ENCODE measurements around the gene BCL11B. TPM values are rescaled to one million over a fixed set of nuclear protein-coding genes. Genes with fewer than 3 reads are reported as not detected.

BCL11B gene
- total RNA-seq, 1 donor from 2014 or later: 1.3 TPM

DNA sequence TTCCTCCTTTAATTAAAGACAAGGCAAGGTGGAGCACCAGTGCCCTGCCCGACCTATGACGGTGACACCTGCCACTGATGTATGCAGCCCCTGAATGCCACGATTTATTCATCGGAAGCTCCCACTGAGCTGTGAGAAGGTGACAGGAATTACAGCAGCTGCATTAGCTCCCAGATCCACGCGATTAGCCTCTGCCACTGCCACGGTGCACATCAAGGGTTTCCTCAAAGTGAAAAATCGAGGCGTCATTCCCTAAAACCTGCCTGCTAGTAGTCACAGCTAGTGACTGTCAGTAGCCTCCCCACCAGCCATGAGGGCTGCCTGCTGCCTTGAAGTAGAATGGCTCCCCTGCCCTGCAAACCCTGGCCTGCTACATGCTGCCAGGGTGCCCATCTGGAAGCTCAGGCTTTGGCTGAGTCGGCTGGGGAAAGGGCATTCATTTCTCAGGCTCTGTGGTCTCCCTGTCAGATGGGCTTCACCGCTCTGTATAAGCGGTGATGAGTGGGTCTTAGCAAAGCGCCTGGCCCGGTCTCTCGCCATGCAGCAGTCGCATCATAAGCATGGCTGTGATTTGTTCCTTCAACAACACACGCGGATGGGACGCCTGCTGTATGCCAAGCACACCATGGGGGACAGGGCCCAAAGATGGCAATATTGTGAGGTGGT, 8.2 kb upstream of the BCL11B start:
- H3K36me3 ChIP-seq: no peaks in the 10 kb centered on the region
- no peaks in the 10 kb centered on the region for H3K9me3 Mint-ChIP-seq
- H3K4me1 Mint-ChIP-seq: peaks cover 14% of the 10 kb centered on the region
- H3K27ac Mint-ChIP-seq: no peak overlapping the region
- H3K79me2 ChIP-seq (ENCODE audit: low read depth): no peaks in the 10 kb centered on the region
- H3K4me3 ChIP-seq: no peak overlapping the region
- DNase-seq (ENCODE audit: low spot score): no peak
- H3K9ac ChIP-seq: no peak overlapping the region
- H3K4me2 ChIP-seq: no peak overlapping the region
- H3K36me3 Mint-ChIP-seq: no peaks in the 10 kb centered on the region
- H3K4me3 Mint-ChIP-seq: no peak overlapping the region
- no peak for TF ChIP-seq EZH2phosphoT487 (IDR thresholded peaks at IDR 0.05)
- no peak for TF ChIP-seq EZH2 (IDR thresholded peaks at IDR 0.05)
- TF ChIP-seq, protein P1, sequence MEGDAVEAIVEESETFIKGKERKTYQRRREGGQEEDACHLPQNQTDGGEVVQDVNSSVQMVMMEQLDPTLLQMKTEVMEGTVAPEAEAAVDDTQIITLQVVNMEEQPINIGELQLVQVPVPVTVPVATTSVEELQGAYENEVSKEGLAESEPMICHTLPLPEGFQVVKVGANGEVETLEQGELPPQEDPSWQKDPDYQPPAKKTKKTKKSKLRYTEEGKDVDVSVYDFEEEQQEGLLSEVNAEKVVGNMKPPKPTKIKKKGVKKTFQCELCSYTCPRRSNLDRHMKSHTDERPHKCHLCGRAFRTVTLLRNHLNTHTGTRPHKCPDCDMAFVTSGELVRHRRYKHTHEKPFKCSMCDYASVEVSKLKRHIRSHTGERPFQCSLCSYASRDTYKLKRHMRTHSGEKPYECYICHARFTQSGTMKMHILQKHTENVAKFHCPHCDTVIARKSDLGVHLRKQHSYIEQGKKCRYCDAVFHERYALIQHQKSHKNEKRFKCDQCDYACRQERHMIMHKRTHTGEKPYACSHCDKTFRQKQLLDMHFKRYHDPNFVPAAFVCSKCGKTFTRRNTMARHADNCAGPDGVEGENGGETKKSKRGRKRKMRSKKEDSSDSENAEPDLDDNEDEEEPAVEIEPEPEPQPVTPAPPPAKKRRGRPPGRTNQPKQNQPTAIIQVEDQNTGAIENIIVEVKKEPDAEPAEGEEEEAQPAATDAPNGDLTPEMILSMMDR (IDR thresholded peaks at IDR 0.05): no peak
- H3K27ac ChIP-seq: no peak overlapping the region
- H3K27me3 ChIP-seq: peaks cover 30% of the 10 kb centered on the region
- no peaks in the 10 kb centered on the region for H3K4me1 ChIP-seq
- H3K9me3 ChIP-seq (ENCODE audit: low read depth): no peaks in the 10 kb centered on the region
- no peaks in the 10 kb centered on the region for H3F3A ChIP-seq (ENCODE audit: low read depth)
- peaks cover 3% of the 10 kb centered on the region for H4K20me1 ChIP-seq (ENCODE audit: low read depth)
- no peak overlapping the region for H2AFZ ChIP-seq (replicated peaks)
- peaks cover 36% of the 10 kb centered on the region for H3K27me3 Mint-ChIP-seq (ENCODE audit: insufficient read depth, low read depth)

DNA sequence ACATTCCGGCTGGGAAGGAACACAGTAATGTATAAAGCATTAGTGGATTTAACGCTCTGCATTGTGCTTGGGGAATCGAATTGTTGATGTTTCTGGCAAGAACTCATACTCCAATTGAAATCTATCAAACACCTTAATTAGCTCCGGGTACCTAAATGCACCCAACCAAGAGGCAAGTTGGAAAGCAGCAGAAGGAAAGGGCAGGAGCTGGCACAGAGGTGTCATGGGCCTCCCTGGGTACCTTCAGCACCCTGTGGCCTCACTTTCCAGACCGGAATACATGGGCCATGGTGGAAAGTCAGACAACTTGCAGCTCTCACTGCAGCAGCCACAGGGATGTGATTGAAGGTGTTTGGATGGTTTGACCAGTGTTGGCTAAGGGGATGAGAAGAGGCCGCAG, 6.8 kb upstream of the BCL11B start:
- peaks cover 41% of the 10 kb centered on the region for H3K27me3 Mint-ChIP-seq (ENCODE audit: insufficient read depth, low read depth)

DNA sequence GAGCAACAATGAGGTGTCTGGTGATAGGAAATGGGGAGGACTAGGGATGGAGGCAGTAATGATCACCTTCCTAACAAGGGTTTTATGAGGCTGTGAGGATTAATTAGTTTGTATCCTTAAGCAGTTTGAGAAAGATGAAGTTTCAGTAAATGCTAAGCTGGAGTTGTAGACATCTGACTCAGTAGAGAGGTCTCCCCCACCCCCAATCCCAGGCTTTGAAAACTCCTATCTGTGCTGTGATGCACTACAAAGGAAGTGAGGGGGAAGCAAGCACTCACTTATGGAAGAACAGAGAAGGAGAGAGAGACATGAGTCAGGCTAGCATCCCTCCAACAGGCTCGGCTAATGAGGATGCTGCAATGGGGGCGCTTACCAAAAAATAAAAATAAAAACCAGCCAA, 5.5 kb upstream of the BCL11B start:
- no peak overlapping the region for H3K4me3 ChIP-seq
- no peak overlapping the region for H3K9ac ChIP-seq
- peaks cover 11% of the 10 kb centered on the region for H3F3A ChIP-seq (ENCODE audit: low read depth)
- no peak overlapping the region for H3K27ac ChIP-seq
- no peak for DNase-seq (ENCODE audit: low spot score)
- Mint-ChIP-seq H3K9me3 (no peaks in the 10 kb centered on the region), H3K27me3 (ENCODE audit: insufficient read depth, low read depth) (peaks cover 43% of the 10 kb centered on the region), H3K4me1 (peaks cover 27% of the 10 kb centered on the region), H3K4me3 (no peak overlapping the region), H3K36me3 (no peaks in the 10 kb centered on the region), H3K27ac (no peak overlapping the region)
- H3K9me3 ChIP-seq (ENCODE audit: low read depth): no peaks in the 10 kb centered on the region
- TF ChIP-seq, protein P1 (IDR thresholded peaks at IDR 0.05): no peak
- TF ChIP-seq EZH2 (IDR thresholded peaks at IDR 0.05): no peak
- H3K4me1 ChIP-seq: peaks cover 11% of the 10 kb centered on the region
- H3K27me3 ChIP-seq: peaks cover 53% of the 10 kb centered on the region
- H3K4me2 ChIP-seq: no peak overlapping the region
- H4K20me1 ChIP-seq (ENCODE audit: low read depth): peaks cover 15% of the 10 kb centered on the region
- H3K36me3 ChIP-seq: no peaks in the 10 kb centered on the region
- no peak overlapping the region for H2AFZ ChIP-seq (replicated peaks)
- H3K79me2 ChIP-seq (ENCODE audit: low read depth): no peaks in the 10 kb centered on the region

More for the DNA sequence above, 6.8 kb upstream of the BCL11B start:
- TF ChIP-seq EZH2phosphoT487 (IDR thresholded peaks at IDR 0.05) (no peak), EZH2 (IDR thresholded peaks at IDR 0.05) (no peak)
- TF ChIP-seq, protein P1 (IDR thresholded peaks at IDR 0.05): no peak
- Mint-ChIP-seq H3K9me3 (no peaks in the 10 kb centered on the region), H3K36me3 (no peaks in the 10 kb centered on the region), H3K4me3 (no peak overlapping the region), H3K4me1 (peaks cover 21% of the 10 kb centered on the region), H3K27ac (no peak overlapping the region)
- no peak overlapping the region for H2AFZ ChIP-seq (replicated peaks)
- DNase-seq (ENCODE audit: low spot score): no peak
- H4K20me1 ChIP-seq (ENCODE audit: low read depth): peaks cover 7% of the 10 kb centered on the region
- no peak overlapping the region for H3K9ac ChIP-seq
- peaks cover 40% of the 10 kb centered on the region for H3K27me3 ChIP-seq
- no peaks in the 10 kb centered on the region for H3K36me3 ChIP-seq
- no peaks in the 10 kb centered on the region for H3K9me3 ChIP-seq (ENCODE audit: low read depth)
- H3K79me2 ChIP-seq (ENCODE audit: low read depth): no peaks in the 10 kb centered on the region
- H3K4me2 ChIP-seq: no peak overlapping the region
- no peak overlapping the region for H3K27ac ChIP-seq
- H3F3A ChIP-seq (ENCODE audit: low read depth): no peaks in the 10 kb centered on the region
- no peak overlapping the region for H3K4me3 ChIP-seq
- no peaks in the 10 kb centered on the region for H3K4me1 ChIP-seq

Measured in neural progenitor cell (in vitro differentiated cells).